DMS53 treated with DMSO at 0.1 percent for 48 hours (cell line): ENCODE data around the gene SH2D5.

Experiments used
- DNase-seq: peaks from one replicate; lab custom pipeline; 2025; ENCODE audit not compliant: unreplicated experiment; lab: John Stamatoyannopoulos, UW

SH2D5 gene

GRCh38 chr1:20732588-20733359, at the start of gene SH2D5:
Gene SH2D5, minus strand, starts transcription at chr1:20732703. Its CDS starts 4,659 bp downstream, at chr1:20728044.
- DNase-seq, result peak; percentile 90

- DNase-seq, result no peak
Observed at GRCh38 chr1:20775700-20776099, 43.2 kb upstream of the SH2D5 start.

- DNase-seq, result no peak
Observed at GRCh38 chr1:20771780-20772179, 39.3 kb upstream of the SH2D5 start.

- DNase-seq, result no peak
Observed at GRCh38 chr1:20770314-20771087, 38.0 kb upstream of the SH2D5 start.

GRCh38 chr1:20767271-20767670, 34.8 kb upstream of the SH2D5 start:
- DNase-seq, result no peak

- no peak for DNase-seq
Observed at GRCh38 chr1:20763417-20763816, 30.9 kb upstream of the SH2D5 start.

- DNase-seq, result no peak
Observed at GRCh38 chr1:20760322-20760721, 27.8 kb upstream of the SH2D5 start.

- DNase-seq, result no peak
Observed at GRCh38 chr1:20753589-20753988, 21.1 kb upstream of the SH2D5 start.

- DNase-seq, result no peak
Observed at GRCh38 chr1:20751462-20751990, 19.0 kb upstream of the SH2D5 start.

- no peak for DNase-seq
Observed at GRCh38 chr1:20742671-20743070, 10.2 kb upstream of the SH2D5 start.

GRCh38 chr1:20740781-20741180, 8.3 kb upstream of the SH2D5 start:
- no peak for DNase-seq

GRCh38 chr1:20739225-20739624, 6.7 kb upstream of the SH2D5 start:
- DNase-seq, result no peak

- no peak for DNase-seq
Observed at GRCh38 chr1:20735581-20736111, 3.1 kb upstream of the SH2D5 start.

GRCh38 chr1:20733360-20733975, 965 bp upstream of the SH2D5 start:
- DNase-seq, result no peak

GRCh38 chr1:20732071-20732587, 374 bp downstream of the SH2D5 start:
- no peak for DNase-seq

GRCh38 chr1:20731057-20731991, 1.2 kb downstream of the SH2D5 start:
- no peak for DNase-seq

- no peak for DNase-seq
Observed at GRCh38 chr1:20730690-20731056, 1.8 kb downstream of the SH2D5 start.

- no peak for DNase-seq
Observed at GRCh38 chr1:20729990-20730689, 2.4 kb downstream of the SH2D5 start.

GRCh38 chr1:20729155-20729931, 3.2 kb downstream of the SH2D5 start:
- no peak for DNase-seq
